Esophagus (tissue), 2 donors: ENCODE measurements around the gene COL12A1. TPM values are rescaled to one million over a fixed set of nuclear protein-coding genes. Genes with fewer than 3 reads are reported as not detected.

Experiments used
- H3K27ac ChIP-seq, 2 donors: one replicate each; pipeline ENCODE4 v1.5.1; 2013; ENCODE audit warnings: low read depth in 2 of 2, mild to moderate bottlenecking in 2 of 2, inconsistent platforms in 1 of 2, low read length in 1 of 2, moderate library complexity in 1 of 2
- H3K27me3 ChIP-seq, 2 donors: one replicate each; pipeline ENCODE4 v1.6.1; 2013; ENCODE audit warnings: low read length in 2 of 2, control low read depth in 1 of 2, mild to moderate bottlenecking in 1 of 2; ENCODE audit not compliant: insufficient read depth in 2 of 2, control insufficient read depth in 1 of 2
- H3K36me3 ChIP-seq, 2 donors: one replicate each; pipeline ENCODE4 v1.6.1; 2013; ENCODE audit warnings: low read length in 1 of 2; ENCODE audit not compliant: control insufficient read depth in 2 of 2, insufficient read depth in 2 of 2
- H3K4me1 ChIP-seq, 2 donors: one replicate each; pipeline ENCODE4 v1.6.1; 2013; ENCODE audit warnings: low read length in 1 of 2; ENCODE audit not compliant: control insufficient read depth in 2 of 2, insufficient read depth in 2 of 2
- H3K4me3 ChIP-seq, 2 donors: one replicate each; pipeline ENCODE4 v1.5.1; 2013; ENCODE audit warnings: low read length in 2 of 2, mild to moderate bottlenecking in 2 of 2, low read depth in 1 of 2, moderate library complexity in 1 of 2
- H3K9me3 ChIP-seq, 2 donors: one replicate each; pipeline ENCODE4 v1.6.1; 2013; ENCODE audit warnings: mild to moderate bottlenecking in 2 of 2, low read depth in 1 of 2, low read length in 1 of 2, moderate library complexity in 1 of 2; ENCODE audit not compliant: control insufficient read depth in 2 of 2, insufficient read depth in 1 of 2
- WGBS, 2 donors: extraction: QIAGEN DNeasy Blood & Tissue Kit; methylation state at CpG; one replicate each; pipeline ENCODE4 v1.1.7; 2013; 5-methylcytosine and 5-hydroxymethylcytosine counted together
- polyA plus RNA-seq, 2 donors: library from polyadenylated mRNA; stranded (reverse); fragments of 200-250 nt; gene quantifications; one replicate each; pipeline ENCODE4 v1.2.3, GENCODE V29; 2013
- donor health status: healthy with polysubstance abuse.
- donor health status: Bipolar disorder and iron deficiency.

The COL12A1 gene
- polyA plus RNA-seq, 2 donors, result 9.5 to 18.2 TPM

DNA sequence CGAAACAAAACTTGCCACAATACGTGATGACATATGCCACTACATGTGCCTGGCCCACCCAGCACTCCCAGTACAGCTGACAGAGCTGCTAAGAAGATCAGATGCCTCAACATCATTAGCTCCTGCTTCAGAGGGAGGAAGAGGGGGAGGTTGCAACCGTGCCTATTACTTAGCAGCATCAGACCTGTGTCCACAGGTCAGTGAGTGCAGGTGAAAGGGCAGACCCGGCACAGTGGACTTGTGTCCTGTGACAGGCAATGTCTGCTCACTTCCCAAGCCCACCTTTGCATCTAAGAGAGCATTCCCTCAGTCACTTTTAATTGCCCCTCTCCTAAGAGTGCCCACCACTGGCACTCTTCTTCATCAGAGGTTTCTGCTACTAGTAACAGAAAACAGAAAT lies 9.4 kb upstream of the COL12A1 start:
- Histone ChIP-seq H3K27me3 (no peaks in the 10 kb centered on the region), H3K4me3 (no peak overlapping the region), H3K27ac (no peak overlapping the region), H3K36me3 (no peaks in the 10 kb centered on the region), H3K9me3 (no peaks in the 10 kb centered on the region), H3K4me1 (no peaks in the 10 kb centered on the region)
- WGBS, 2 donors, result 45 to 52% methylated on average over 4 of the region's 4 CpGs

GRCh38 chr6:75213732-75214131 lies 7.9 kb upstream of the COL12A1 start:
- WGBS, 2 donors, result 80 to 84% methylated on average over 2 of the region's 2 CpGs

DNA sequence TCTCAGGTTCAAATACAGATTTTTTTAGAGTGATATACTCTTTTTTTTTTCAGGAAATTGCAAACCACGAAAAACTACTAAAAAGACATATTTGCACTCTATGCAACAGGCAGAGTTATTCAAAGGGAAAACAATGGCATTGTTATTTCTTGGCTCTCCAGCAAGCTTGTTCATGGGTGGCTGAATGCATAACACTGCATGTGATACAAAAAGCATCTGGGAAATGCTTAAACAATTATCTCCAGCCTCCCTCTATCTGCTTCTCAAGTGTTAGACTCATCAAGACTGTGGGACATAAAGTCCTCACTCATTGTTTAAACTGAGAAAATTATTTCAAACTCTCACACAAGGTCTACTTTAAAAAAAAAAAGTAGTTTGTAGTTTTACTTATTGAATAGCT lies 7.3 kb upstream of the COL12A1 start:
- 13 to 32% methylated on average over 1 of the region's 1 CpG for WGBS, 2 donors
- Histone ChIP-seq H3K4me1 (no peaks in the 10 kb centered on the region), H3K36me3 (no peaks in the 10 kb centered on the region), H3K9me3 (no peaks in the 10 kb centered on the region), H3K27me3 (no peaks in the 10 kb centered on the region), H3K27ac (no peak overlapping the region), H3K4me3 (no peak overlapping the region)

More at GRCh38 chr6:75213732-75214131, 7.9 kb upstream of the COL12A1 start:
- no peaks in the 10 kb centered on the region for H3K9me3 ChIP-seq
- no peaks in the 10 kb centered on the region for H3K27me3 ChIP-seq
- no peaks in the 10 kb centered on the region for H3K36me3 ChIP-seq
- H3K4me3 ChIP-seq, result no peak overlapping the region
- H3K4me1 ChIP-seq, result no peaks in the 10 kb centered on the region
- H3K27ac ChIP-seq, result no peak overlapping the region

DNA sequence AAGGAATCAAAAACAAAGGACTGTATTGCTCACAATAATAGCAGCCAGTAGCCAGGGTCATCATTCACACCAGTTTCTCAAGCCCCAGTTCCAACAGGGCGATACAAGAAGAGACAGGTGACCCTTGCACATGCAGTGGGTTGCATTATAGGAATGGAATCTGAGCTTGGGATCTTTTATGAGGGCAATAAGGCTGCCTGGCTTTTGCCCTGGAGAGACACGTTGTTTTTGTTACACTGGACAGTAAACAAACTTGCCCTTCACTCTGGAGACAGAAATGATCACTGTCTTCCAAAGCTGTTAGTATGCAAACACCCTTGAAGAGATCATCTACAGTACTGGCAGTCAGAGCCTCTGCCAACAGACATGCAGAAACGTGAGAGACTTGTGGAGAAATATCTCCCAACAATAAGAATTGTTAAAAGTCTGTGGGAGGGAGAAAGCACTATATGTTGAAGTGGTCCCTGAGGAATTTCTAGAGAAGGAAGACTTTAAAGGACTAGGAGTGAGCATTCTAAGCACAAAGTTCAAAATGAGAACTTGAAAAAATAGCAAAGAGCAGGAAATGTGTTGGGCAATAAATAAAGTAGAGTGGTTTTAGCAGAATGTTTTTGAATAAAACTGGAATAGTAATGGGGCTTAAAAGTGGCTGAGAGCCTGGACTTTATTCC lies 6.2 kb upstream of the COL12A1 start:
- H3K4me1 ChIP-seq, result peaks cover 0 to 4% of the 10 kb centered on the region in 2 donors
- no peaks in the 10 kb centered on the region for H3K9me3 ChIP-seq
- WGBS, 2 donors, result 22 to 24% methylated on average over 3 of the region's 3 CpGs
- no peaks in the 10 kb centered on the region for H3K27me3 ChIP-seq
- H3K4me3 ChIP-seq, result no peak overlapping the region
- H3K27ac ChIP-seq, result no peak overlapping the region
- no peaks in the 10 kb centered on the region for H3K36me3 ChIP-seq

DNA sequence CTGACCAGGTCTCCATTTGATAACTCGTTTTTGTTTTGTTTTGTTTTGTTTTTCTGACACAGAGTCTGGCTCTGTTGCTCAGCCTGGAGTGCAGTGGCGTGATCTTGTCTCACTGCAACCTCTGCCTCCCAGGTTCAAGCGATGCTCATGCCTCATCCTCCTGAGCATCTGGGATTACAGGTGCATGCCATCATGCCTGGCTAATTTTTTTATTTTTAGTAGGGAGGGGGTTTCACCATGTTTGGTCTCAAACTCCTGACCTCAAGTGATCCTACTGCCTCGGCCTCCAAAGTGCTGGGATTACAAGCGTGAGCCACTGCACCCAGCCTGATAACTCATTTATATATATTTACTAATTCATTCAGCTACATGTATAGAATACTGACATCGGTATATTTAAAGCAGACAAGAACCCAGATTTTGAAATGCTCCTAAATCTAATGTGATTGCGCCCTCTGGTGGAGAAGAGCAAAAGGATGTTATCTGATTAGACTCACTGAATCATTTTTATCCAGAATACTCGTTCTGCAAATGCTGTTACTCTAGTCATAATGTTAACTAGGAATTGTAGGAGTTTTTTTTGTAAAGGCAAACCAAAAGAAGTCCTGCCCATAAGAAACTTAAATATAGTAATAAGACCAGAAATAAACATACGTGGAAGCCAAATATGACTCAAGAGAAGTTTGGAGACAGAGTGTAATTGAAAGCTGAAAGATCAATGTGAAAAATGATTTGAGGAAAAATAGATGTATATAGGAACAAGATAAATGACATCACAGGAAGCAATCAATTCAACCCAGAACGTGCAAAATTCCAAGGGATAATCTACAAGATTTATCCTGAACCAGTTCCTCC lies 5.3 kb upstream of the COL12A1 start:
- H3K4me1 ChIP-seq, result peaks cover 0 to 4% of the 10 kb centered on the region in 2 donors
- peaks cover 0 to 9% of the 10 kb centered on the region in 2 donors for H3K27me3 ChIP-seq
- 21 to 25% methylated on average over 10 of the region's 10 CpGs for WGBS, 2 donors
- no peaks in the 10 kb centered on the region for H3K36me3 ChIP-seq
- H3K27ac ChIP-seq, result no peak overlapping the region
- no peaks in the 10 kb centered on the region for H3K9me3 ChIP-seq
- no peak overlapping the region for H3K4me3 ChIP-seq

GRCh38 chr6:75209184-75209723 lies 3.4 kb upstream of the COL12A1 start:
- H3K36me3 ChIP-seq, result no peaks in the 10 kb centered on the region
- peaks cover 3 to 6% of the 10 kb centered on the region in 2 donors for H3K4me1 ChIP-seq
- 29 to 31% methylated on average over 7 of the region's 7 CpGs for WGBS, 2 donors
- H3K27me3 ChIP-seq, result peaks cover 0 to 15% of the 10 kb centered on the region in 2 donors
- H3K27ac ChIP-seq, result no peak overlapping the region
- H3K4me3 ChIP-seq, result no peak overlapping the region
- no peaks in the 10 kb centered on the region for H3K9me3 ChIP-seq

GRCh38 chr6:75208298-75209183 lies 2.7 kb upstream of the COL12A1 start:
- Histone ChIP-seq H3K4me3 (peak overlapping the region in 1 of 2 donors; percentile 13), H3K4me1 (peaks cover 3 to 6% of the 10 kb centered on the region in 2 donors), H3K27me3 (peaks cover 0 to 15% of the 10 kb centered on the region in 2 donors)

GRCh38 chr6:75206576-75207342 lies 906 bp upstream of the COL12A1 start:
- Histone ChIP-seq H3K27me3 (peaks cover 0 to 15% of the 10 kb centered on the region in 2 donors), H3K36me3 (no peaks in the 10 kb centered on the region), H3K27ac (peak overlapping the region; percentile 58 to 63), H3K4me1 (peaks cover 6 to 9% of the 10 kb centered on the region in 2 donors), H3K4me3 (peak overlapping the region; percentile 14 to 64), H3K9me3 (no peaks in the 10 kb centered on the region)
- WGBS, 2 donors, result 15 to 21% methylated on average over 35 of the region's 35 CpGs

More at GRCh38 chr6:75208298-75209183, 2.7 kb upstream of the COL12A1 start:
- Histone ChIP-seq H3K9me3 (no peaks in the 10 kb centered on the region), H3K36me3 (no peaks in the 10 kb centered on the region), H3K27ac (peak overlapping the region in 1 of 2 donors; percentile 47)
- 12 to 13% methylated on average over 33 of the region's 33 CpGs for WGBS, 2 donors
